Osteoblast (primary cell): Measurements from ENCODE around the gene LBX1. TPM values are rescaled to one million over a fixed set of nuclear protein-coding genes. Genes with fewer than 3 reads are reported as not detected.
"Not testable (repeated sequence)": the region's sequence is repeated elsewhere in the genome, so short reads cannot be mapped to it uniquely, and the experiment has no call there.

ENCODE experiments used
- DNase-seq: peaks from one replicate; pipeline ENCODE4 v3.0.0; 2011; ENCODE audit warnings: low spot score, mixed read lengths; ENCODE audit not compliant: insufficient read length; ENCODE audit errors: missing footprints
- H2AFZ ChIP-seq: 2 replicates; pipeline ENCODE4 v1.6.0; 2011; ENCODE audit warnings: mild to moderate bottlenecking, low read length
- H3K27ac ChIP-seq: 2 replicates; pipeline ENCODE4 v1.5.1; 2011; ENCODE audit warnings: mild to moderate bottlenecking, low read depth, low read length, moderate library complexity
- H3K27me3 ChIP-seq: 2 replicates; pipeline ENCODE4 v1.6.0; 2012; ENCODE audit warnings: mild to moderate bottlenecking, control low read depth, inconsistent platforms, low read length, moderate library complexity; ENCODE audit not compliant: insufficient read depth
- H3K36me3 ChIP-seq: 2 replicates; pipeline ENCODE4 v1.5.1; 2011; ENCODE audit warnings: mild to moderate bottlenecking, low read length, control low read depth, moderate library complexity; ENCODE audit not compliant: insufficient read depth
- H3K4me1 ChIP-seq: 2 replicates; pipeline ENCODE4 v1.5.1; 2011; ENCODE audit warnings: mild to moderate bottlenecking, low read length, control low read depth, moderate library complexity; ENCODE audit not compliant: insufficient read depth
- H3K4me2 ChIP-seq: 2 replicates; pipeline ENCODE4 v1.6.0; 2011; ENCODE audit warnings: mild to moderate bottlenecking, low read length; ENCODE audit not compliant: insufficient read depth
- H3K4me3 ChIP-seq: fragments of 200-600 bp; sonication (generic); 3 replicates; pipeline ENCODE4 v1.5.1; 2012; ENCODE audit warnings: mild to moderate bottlenecking, low read length, inconsistent platforms; ENCODE audit not compliant: insufficient read depth
- H3K79me2 ChIP-seq: 2 replicates; pipeline ENCODE4 v1.6.0; 2012; ENCODE audit warnings: mild to moderate bottlenecking, low read length, control low read depth, inconsistent platforms; ENCODE audit not compliant: insufficient read depth
- H3K9me3 ChIP-seq: 2 replicates; pipeline ENCODE4 v1.5.1; 2011; ENCODE audit warnings: low read depth, low read length, control low read depth
- H4K20me1 ChIP-seq: 2 replicates; pipeline ENCODE4 v1.6.0; 2012; ENCODE audit warnings: mild to moderate bottlenecking, low read length, control low read depth; ENCODE audit not compliant: insufficient read depth
- CTCF ChIP-seq: IDR thresholded peaks from 2 replicates; pipeline ENCODE4 v1.5.1; 2011; ENCODE audit warnings: mild to moderate bottlenecking, low read depth, low read length, moderate library complexity; ENCODE audit errors: extremely low read depth
- total RNA-seq: library from RNA; depleted of rRNA; stranded (reverse); fragments of >200 nt; gene quantifications from 2 replicates; pipeline ENCODE4 v1.2.3, GENCODE V29; 2012

The LBX1 gene
- total RNA-seq, 1 donor = not detected

GRCh38 chr10:101208543-101208942, 20.7 kb downstream of the LBX1 start:
- Histone ChIP-seq H3K4me2 (no peak overlapping the region), H4K20me1 (no peaks in the 10 kb centered on the region), H3K36me3 (no peaks in the 10 kb centered on the region), H3K79me2 (no peaks in the 10 kb centered on the region), H3K4me3 (no peak overlapping the region), H3K9me3 (no peaks in the 10 kb centered on the region), H2AFZ (no peak overlapping the region), H3K4me1 (no peaks in the 10 kb centered on the region), H3K27ac (no peak overlapping the region), H3K27me3 (peaks cover 49% of the 10 kb centered on the region)
- TF ChIP-seq CTCF = no peak
- no peak for DNase-seq

DNA sequence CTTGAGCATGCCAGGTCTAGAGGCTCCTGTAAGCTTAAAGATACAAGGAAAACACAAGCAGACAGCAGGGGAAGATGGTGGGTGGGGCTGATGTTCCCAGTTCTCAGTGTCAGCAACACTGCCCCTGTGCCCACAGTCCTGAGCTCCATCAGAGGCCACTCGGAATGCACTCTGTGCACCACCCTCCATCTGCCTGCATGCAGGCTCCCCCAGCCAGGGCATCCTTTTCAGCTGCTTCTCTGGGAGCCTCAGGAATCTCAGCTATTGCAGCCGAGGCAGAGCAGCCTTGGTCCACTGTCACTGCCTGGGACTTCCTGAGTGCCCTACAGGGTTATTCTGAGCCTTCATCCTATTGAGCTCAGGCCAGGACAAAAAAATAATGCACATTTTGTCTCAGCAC, 22.2 kb downstream of the LBX1 start:
- H3K36me3 ChIP-seq = no peaks in the 10 kb centered on the region
- H3K27me3 ChIP-seq = peaks cover 43% of the 10 kb centered on the region
- no peaks in the 10 kb centered on the region for H4K20me1 ChIP-seq
- no peak overlapping the region for H2AFZ ChIP-seq
- no peaks in the 10 kb centered on the region for H3K79me2 ChIP-seq
- H3K4me2 ChIP-seq = no peak overlapping the region
- no peaks in the 10 kb centered on the region for H3K9me3 ChIP-seq
- peak; percentile 42 for DNase-seq
- no peak overlapping the region for H3K4me3 ChIP-seq
- H3K27ac ChIP-seq = no peak overlapping the region
- TF ChIP-seq CTCF = no peak
- H3K4me1 ChIP-seq = no peaks in the 10 kb centered on the region

DNA sequence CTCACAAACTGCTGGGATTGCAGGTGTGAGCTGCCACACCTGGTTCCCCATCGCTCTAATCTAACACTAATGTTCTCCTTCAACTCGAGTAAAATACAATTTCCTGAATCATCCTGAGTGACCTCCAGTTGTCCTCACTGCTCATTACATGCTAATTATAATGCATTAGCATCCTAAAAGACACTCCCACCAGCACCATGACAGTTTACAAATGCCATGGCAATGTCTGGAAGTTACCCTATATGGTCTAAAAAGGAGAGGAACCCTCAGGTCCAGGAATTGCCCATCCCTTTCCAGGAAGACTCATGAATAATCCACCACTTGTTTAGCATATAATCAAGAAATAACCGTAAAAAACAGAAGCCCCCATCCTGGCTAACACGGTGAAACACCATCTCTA, 26.6 kb downstream of the LBX1 start:
- not testable (repeated sequence) for H3K4me3 ChIP-seq, H3K27ac ChIP-seq, H3K4me1 ChIP-seq, H3K9me3 ChIP-seq, DNase-seq, H4K20me1 ChIP-seq, H3K4me2 ChIP-seq, H3K36me3 ChIP-seq, H3K79me2 ChIP-seq, H2AFZ ChIP-seq
- H3K27me3 ChIP-seq = peaks cover 13% of the 10 kb centered on the region

DNA sequence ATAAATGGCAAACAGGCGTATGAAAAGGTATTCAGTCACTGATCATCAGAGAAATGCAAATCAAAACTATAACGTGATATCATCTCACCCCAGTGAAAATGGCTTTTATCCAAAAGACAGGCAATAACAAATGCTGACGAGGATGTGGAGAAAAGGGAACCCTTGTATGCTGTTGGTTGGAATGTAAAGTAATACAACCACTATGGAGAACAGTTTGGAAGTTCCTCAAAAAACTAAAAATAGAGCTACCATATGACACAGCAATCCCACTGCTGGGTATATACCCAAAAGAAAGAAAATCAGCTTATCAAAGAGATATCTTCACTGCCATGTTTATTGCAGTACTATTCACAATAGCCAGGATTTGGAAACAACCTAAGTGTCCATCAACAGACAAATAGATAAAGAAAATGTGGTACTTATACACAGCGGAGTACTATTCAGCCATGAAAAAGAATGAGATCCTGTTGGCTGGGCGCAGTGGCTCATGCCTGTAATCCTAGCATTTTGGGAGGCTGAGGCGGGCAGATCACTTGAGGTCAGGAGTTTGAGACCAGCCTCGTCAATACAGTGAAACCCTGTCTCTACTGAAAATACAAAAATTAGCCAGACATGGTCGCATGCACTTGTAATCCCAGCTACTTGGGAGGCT, 30.8 kb downstream of the LBX1 start:
- H3K79me2 ChIP-seq, H3K4me3 ChIP-seq, H3K9me3 ChIP-seq, H4K20me1 ChIP-seq, H3K4me1 ChIP-seq, H3K36me3 ChIP-seq, H3K27ac ChIP-seq, H2AFZ ChIP-seq, H3K4me2 ChIP-seq, DNase-seq: not testable (repeated sequence)
- peaks cover 25% of the 10 kb centered on the region for H3K27me3 ChIP-seq

DNA sequence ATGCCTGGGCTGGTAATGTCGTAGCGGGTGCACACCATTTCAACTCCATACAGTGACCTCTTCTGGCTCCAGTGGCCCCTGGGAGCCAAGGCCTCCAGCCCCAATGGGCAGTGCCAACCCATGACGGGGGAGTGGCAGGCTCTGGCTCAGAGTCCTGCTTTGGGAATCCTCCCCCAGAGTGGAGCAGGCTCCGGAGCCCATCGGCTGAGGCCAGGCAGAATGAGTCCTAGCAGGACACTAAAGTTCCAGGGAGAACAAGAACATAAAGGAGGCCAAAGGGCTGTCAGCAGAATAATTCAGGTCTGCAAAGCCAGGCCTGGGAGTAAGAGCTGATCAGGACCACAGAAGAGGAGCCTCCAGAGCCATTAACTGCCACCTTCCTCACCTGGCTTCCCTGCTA, 33.3 kb downstream of the LBX1 start:
- no peaks in the 10 kb centered on the region for H3K36me3 ChIP-seq
- no peak for TF ChIP-seq CTCF
- no peaks in the 10 kb centered on the region for H3K9me3 ChIP-seq
- no peaks in the 10 kb centered on the region for H3K79me2 ChIP-seq
- no peak overlapping the region for H3K27ac ChIP-seq
- peaks cover 27% of the 10 kb centered on the region for H3K27me3 ChIP-seq
- H3K4me2 ChIP-seq = no peak overlapping the region
- no peaks in the 10 kb centered on the region for H4K20me1 ChIP-seq
- no peak for DNase-seq
- H2AFZ ChIP-seq = no peak overlapping the region
- no peak overlapping the region for H3K4me3 ChIP-seq
- H3K4me1 ChIP-seq = no peaks in the 10 kb centered on the region
